Lower lobe of right lung (tissue), 2 donors: ENCODE results near the gene DRAP1. TPM values are rescaled to one million over a fixed set of nuclear protein-coding genes. Genes with fewer than 3 reads are reported as not detected.
A peak's percentile ranks its signal among the peaks of the same experiment; 100 is the strongest.
"Not testable (repeated sequence)": the region's sequence is repeated elsewhere in the genome, so short reads cannot be mapped to it uniquely, and the experiment has no call there.

Experiments used
- ATAC-seq, 2 donors: fragments of 200-7000 bp; cut with Tn5 transposase; one replicate each; pipeline ENCODE4 v1.9.1; 2020 to 2022; ENCODE audit warnings: mild to moderate bottlenecking in 2 of 2, moderate library complexity in 2 of 2
- DNase-seq: peaks from one replicate; pipeline ENCODE4 v3.0.0-alpha.2; 2020
- H3K27ac ChIP-seq: fragments of 200-600 bp; one replicate; pipeline ENCODE4 v1.8.0; 2022
- H3K27me3 ChIP-seq: fragments of 200-600 bp; one replicate; pipeline ENCODE4 v1.8.0; 2022; ENCODE audit warnings: low read depth
- H3K36me3 ChIP-seq: fragments of 200-600 bp; one replicate; pipeline ENCODE4 v1.8.0; 2022; ENCODE audit warnings: mild to moderate bottlenecking
- H3K4me1 ChIP-seq: fragments of 200-600 bp; one replicate; pipeline ENCODE4 v1.8.0; 2022
- H3K4me3 ChIP-seq: fragments of 200-600 bp; one replicate; pipeline ENCODE4 v1.8.0; 2022; ENCODE audit warnings: mild to moderate bottlenecking
- H3K9me3 ChIP-seq: fragments of 200-600 bp; one replicate; pipeline ENCODE4 v1.8.0; 2022
- intact Hi-C: fragments of 100-400 bp; cut with DNase I; formaldehyde crosslinking; loops from one replicate; pipeline ENCODE4 v1.11.0; 2022
- total RNA-seq: library from RNA; stranded (reverse); fragmentation: NEBNext Ultra II Directional; extraction: Animal tissue kit (Norgen Biotek cat#: 25700); gene quantifications from one replicate; pipeline ENCODE4 v1.2.1, GENCODE V29; 2021
- TF ChIP-seq, protein P1 (sequence below): fragments of 200-600 bp; IDR thresholded peaks from one replicate; pipeline ENCODE4 v1.8.0; 2022; ENCODE audit warnings: antibody characterized with exemption, mild to moderate bottlenecking
- donor health status: DM: no; HTN: yes; CAD: no; lungs with severe emphysema.

DRAP1 gene
- total RNA-seq, 1 donor from 2014 or later: 63.3 TPM

DNA sequence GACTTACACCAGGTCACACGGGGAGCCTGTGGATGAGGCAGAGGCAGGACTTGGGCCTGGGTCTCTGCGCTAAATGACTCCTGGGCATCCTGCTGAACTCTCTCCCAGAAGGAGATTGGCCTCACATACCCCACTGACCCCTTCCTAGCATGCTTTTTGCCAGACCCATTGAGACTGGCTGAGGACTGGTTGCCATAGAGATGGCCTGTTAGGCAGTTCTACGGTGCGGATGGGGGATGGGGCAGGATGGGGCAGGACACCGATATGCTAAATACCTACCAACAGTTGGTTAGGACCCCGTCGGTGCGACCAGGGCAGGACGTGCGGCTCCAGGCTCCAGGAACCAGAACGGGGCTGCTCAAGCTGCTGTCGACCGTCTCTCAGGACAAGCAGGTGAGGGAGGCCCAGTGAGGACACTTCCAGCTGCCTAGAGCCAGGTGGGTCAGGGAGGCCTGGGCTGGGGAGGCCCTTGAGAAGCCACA is 26.2 kb downstream of the DRAP1 start, which contains the start of gene TSGA10IP:
TSS of gene TSGA10IP (plus strand) at position 51 of the 482 bp plus-strand sequence. CDS start at position 247, 196 bp downstream.
- Histone ChIP-seq H3K4me3 (no peak within 1 kb of the TSS), H3K9me3 (no peaks in the 10 kb centered on the region), H3K36me3 (no peaks in the 10 kb centered on the region), H3K27me3 (no peaks in the 10 kb centered on the region), H3K27ac (no peak within 1 kb of the TSS), H3K4me1 (no peaks in the 10 kb centered on the region)
- TF ChIP-seq, protein P1, sequence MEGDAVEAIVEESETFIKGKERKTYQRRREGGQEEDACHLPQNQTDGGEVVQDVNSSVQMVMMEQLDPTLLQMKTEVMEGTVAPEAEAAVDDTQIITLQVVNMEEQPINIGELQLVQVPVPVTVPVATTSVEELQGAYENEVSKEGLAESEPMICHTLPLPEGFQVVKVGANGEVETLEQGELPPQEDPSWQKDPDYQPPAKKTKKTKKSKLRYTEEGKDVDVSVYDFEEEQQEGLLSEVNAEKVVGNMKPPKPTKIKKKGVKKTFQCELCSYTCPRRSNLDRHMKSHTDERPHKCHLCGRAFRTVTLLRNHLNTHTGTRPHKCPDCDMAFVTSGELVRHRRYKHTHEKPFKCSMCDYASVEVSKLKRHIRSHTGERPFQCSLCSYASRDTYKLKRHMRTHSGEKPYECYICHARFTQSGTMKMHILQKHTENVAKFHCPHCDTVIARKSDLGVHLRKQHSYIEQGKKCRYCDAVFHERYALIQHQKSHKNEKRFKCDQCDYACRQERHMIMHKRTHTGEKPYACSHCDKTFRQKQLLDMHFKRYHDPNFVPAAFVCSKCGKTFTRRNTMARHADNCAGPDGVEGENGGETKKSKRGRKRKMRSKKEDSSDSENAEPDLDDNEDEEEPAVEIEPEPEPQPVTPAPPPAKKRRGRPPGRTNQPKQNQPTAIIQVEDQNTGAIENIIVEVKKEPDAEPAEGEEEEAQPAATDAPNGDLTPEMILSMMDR: no peak
- intact Hi-C loops: no loop called here
- no peak for ATAC-seq
- no peak for DNase-seq

DNA sequence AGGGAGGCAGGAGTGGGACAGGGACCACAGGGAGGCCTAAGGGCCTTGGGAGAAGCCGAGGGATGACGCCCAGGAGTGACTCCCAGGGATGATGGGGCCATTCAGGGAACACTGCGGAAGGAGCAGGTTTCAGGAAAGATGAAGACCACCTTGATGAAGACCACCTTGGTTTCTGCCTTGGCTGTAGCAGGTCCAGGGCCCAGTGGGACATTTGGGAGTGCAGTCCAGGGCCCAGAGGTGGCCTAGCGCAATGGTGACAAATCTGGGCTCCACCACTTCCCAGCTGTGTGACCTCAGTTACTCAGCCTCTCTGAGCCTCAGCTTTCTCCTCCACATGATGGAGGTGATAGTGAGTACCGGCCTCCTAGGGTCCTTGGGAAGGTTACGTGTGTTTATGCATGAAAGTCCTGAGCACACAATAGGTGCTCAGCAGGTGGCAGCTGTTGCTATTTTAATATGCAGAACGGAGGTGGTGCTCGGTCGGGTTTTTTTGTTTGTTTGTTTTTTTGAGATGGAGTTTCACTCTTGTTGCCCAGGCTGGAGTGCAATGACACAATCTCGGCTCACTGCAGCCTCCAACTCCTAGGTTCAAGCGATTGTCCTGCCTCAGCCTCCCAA is 26.8 kb downstream of the DRAP1 start:
- no peaks in the 10 kb centered on the region for H3K36me3 ChIP-seq
- H3K4me1 ChIP-seq: no peaks in the 10 kb centered on the region
- no peaks in the 10 kb centered on the region for H3K9me3 ChIP-seq
- no peak overlapping the region for H3K27ac ChIP-seq
- TF ChIP-seq, protein P1: no peak
- intact Hi-C loops: no loop called here
- H3K27me3 ChIP-seq: no peaks in the 10 kb centered on the region
- H3K4me3 ChIP-seq: no peak overlapping the region
- DNase-seq (no peak), ATAC-seq (no peak)

DNA sequence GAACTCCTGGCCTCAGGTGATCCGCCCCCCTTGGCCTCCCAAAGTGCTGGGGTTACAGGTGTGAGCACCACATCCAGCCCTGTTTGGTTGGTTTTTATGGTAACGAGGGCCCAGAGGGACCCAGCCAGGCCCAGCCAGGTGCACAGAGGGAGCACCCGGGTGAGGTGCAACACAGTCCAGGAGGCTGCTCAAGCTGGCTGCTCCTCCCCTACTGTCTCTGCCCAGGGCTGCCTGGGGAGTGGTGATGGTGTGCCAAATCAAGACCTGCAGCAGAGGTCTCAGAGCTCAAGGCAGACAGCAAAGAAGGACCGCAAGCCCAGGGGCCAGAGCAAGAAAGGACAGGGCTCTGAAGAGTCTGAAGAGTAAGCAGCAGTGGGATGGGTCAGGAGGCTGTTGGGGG is 27.4 kb downstream of the DRAP1 start:
- no peak for DNase-seq
- intact Hi-C loops: no loop called here
- no peaks in the 10 kb centered on the region for H3K4me1 ChIP-seq
- H3K36me3 ChIP-seq: no peaks in the 10 kb centered on the region
- TF ChIP-seq, protein P1: no peak
- peak in 1 of 2 donors; percentile 44 for ATAC-seq
- H3K27me3 ChIP-seq: no peaks in the 10 kb centered on the region
- H3K4me3 ChIP-seq: no peak overlapping the region
- no peaks in the 10 kb centered on the region for H3K9me3 ChIP-seq
- no peak overlapping the region for H3K27ac ChIP-seq

DNA sequence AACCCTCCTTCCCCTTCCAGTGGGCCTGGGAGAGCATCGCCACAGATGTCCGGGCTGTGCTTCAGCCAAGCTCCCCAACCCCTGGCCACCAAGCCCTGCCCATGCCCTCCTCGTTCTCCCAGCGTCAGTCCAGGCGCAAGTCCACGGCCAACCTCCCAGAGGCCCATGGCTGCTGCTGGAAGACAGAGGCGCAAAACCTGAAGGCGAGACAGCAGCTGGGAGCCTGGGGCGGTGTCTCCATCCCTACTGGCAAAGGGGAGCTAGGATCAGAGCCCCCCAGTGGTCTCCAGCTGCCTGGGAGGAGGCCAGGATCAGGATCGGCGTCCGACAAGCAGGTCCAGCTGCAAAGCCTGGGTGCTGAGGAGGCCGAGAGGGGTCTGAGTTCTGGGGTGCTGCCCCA is 27.9 kb downstream of the DRAP1 start:
- no peak overlapping the region for H3K27ac ChIP-seq
- TF ChIP-seq, protein P1: no peak
- no peaks in the 10 kb centered on the region for H3K27me3 ChIP-seq
- no peaks in the 10 kb centered on the region for H3K9me3 ChIP-seq
- H3K4me1 ChIP-seq: no peaks in the 10 kb centered on the region
- intact Hi-C loops: no loop called here
- DNase-seq (no peak), ATAC-seq (no peak)
- H3K36me3 ChIP-seq: no peaks in the 10 kb centered on the region
- no peak overlapping the region for H3K4me3 ChIP-seq

DNA sequence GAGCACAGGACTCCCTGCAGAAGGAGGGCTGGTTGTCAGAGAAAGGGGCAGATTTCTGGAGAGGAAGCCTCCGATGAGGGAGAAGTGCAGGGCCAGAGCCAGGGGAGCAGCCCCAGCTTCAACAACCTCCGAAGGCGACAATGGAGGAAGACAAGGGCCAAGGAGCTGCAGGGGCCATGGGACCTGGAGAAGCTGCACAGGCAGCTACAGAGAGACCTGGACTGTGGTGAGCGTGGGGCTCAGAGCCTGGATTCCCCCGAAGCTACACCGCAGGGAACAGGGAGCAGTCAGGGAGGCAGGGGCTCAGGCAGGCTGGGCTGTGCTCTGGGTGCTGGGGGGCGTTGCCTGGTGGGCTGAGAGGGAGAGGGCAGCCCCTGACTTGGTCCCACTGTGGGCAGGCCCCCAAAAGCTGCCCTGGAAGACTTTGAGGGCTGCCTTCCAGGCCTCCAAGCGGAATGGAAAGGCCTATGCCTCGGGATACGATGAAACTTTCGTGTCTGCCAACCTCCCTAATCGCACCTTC is 28.4 kb downstream of the DRAP1 start:
- intact Hi-C loops: no loop called here
- Histone ChIP-seq H3K27me3 (no peaks in the 10 kb centered on the region), H3K9me3 (no peaks in the 10 kb centered on the region), H3K27ac (no peak overlapping the region), H3K4me1 (no peaks in the 10 kb centered on the region), H3K36me3 (no peaks in the 10 kb centered on the region), H3K4me3 (no peak overlapping the region)
- ATAC-seq: peak in 1 of 2 donors; percentile 38
- no peak for DNase-seq
- TF ChIP-seq, protein P1: no peak

DNA sequence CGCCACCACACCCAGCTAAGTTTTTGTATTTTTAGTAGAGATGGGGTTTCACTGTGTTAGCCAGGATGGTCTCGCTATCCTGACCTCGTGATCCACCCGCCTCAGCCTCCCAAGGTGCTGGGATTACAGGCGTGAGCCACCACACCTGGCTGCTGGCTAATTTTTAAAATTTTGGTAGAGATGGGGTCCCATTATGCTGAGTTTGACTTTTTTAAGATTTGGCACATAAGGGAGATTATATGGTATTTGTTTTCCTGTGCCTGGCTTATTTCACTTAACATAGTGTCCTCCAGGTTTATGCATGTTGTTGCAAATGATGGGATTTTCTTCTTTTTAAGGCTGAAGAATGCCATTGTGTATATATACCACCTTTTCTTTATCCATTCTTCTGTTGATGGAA is 31.5 kb downstream of the DRAP1 start:
- H3K4me3 ChIP-seq, H3K27ac ChIP-seq, H3K36me3 ChIP-seq, H3K9me3 ChIP-seq, H3K27me3 ChIP-seq, H3K4me1 ChIP-seq, intact Hi-C loops, ATAC-seq, DNase-seq: not testable (repeated sequence)

DNA sequence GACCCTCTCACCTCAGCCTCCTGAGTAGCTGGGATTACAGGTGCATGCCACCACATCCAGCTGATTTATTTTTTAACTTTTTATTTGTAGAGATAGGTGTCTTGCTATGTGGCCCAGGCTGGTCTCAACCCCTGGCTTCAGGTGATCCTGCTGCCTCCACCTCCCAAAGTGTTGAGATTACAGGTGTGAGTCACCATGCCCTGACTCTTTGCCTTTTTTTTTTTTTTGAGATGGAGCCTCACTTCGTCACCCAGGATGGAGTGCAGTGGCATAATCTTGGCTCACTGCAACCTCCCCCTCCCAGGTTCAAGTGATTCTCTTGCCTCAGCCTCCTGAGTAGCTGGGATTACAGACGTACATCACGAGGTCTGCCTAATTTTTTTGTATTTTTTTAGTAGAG is 32.4 kb downstream of the DRAP1 start:
- H3K4me3 ChIP-seq, H3K27me3 ChIP-seq, H3K9me3 ChIP-seq, H3K36me3 ChIP-seq, ATAC-seq, DNase-seq, H3K27ac ChIP-seq, H3K4me1 ChIP-seq, intact Hi-C loops: not testable (repeated sequence)
